ENCODE measurements around the gene RYK.

Gene RYK

GRCh38 chr3:134147411-134147810 lies 103.2 kb downstream of the RYK start:
- FAIRE-seq: no peak

- FAIRE-seq: no peak
These were observed 104.0 kb downstream of the RYK start for GRCh38 chr3:134146666-134147065.

GRCh38 chr3:134145183-134145582 lies 105.5 kb downstream of the RYK start:
- FAIRE-seq: no peak

GRCh38 chr3:134144694-134145093 lies 106.0 kb downstream of the RYK start:
- no peak for FAIRE-seq

GRCh38 chr3:134143828-134144401 lies 106.7 kb downstream of the RYK start:
- no peak for FAIRE-seq

GRCh38 chr3:134136604-134137003 lies 114.1 kb downstream of the RYK start:
- no peak for FAIRE-seq

GRCh38 chr3:134134698-134135415 lies 115.8 kb downstream of the RYK start:
- FAIRE-seq: no peak

- no peak for FAIRE-seq
These were observed 116.4 kb downstream of the RYK start for GRCh38 chr3:134134240-134134639.

- no peak for FAIRE-seq
These were observed 117.7 kb downstream of the RYK start for GRCh38 chr3:134132961-134133360.

GRCh38 chr3:134126153-134126552 lies 124.5 kb downstream of the RYK start:
- FAIRE-seq: no peak

GRCh38 chr3:134114726-134115125 lies 135.9 kb downstream of the RYK start:
- FAIRE-seq: no peak

- FAIRE-seq: no peak
These were observed 139.0 kb downstream of the RYK start for GRCh38 chr3:134111616-134112015.

GRCh38 chr3:134110963-134111362 lies 139.7 kb downstream of the RYK start:
- no peak for FAIRE-seq

Measured in islet of Langerhans (tissue), 1 donor.